ENCODE results near the gene MAP4K3. TPM values are rescaled to one million over a fixed set of nuclear protein-coding genes. Genes with fewer than 3 reads are reported as not detected.

The MAP4K3 gene
- total RNA-seq = 93.0 TPM

GRCh38 chr2:39436592-39437521, at the start of gene MAP4K3:
Gene MAP4K3, minus strand, starts transcription at chr2:39437285. Its CDS starts 298 bp downstream, at chr2:39436987.

DNA sequence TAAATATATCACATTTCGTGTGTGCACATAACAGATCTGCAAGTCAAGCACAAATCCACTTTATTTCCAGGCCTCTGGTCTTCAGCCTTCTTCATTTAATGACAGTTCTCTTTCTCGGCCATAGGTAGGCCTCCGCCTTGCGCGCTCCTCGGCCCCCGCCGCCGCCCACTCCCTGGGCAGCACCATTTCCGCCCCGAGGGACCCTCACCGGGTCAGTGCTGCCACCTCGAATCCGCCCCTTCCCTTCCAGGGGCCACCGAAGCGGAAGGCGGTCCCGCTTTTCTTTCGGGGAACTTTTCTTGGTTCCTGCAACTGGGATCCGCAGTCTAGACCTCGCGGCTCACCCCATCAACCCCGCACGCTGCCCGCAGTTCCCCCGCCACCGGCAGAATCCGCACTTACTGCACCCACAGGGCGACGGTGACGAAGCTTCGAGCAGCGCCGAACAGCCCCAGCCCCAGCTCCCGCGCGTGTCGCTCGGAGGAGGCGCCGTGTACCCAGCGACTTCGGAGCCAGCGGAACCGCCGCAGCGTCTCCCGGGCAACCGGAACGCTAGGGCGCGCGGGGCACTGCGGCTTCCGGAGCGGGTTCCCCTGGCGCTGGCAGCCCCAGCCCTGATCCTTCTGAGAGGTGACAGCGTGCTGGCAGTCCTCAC, 193.5 kb downstream of the MAP4K3 start, which contains the start of gene CDKL4:
TSS of gene CDKL4 (minus strand) at position 502 of the 655 bp plus-strand sequence.

Small RNA genes within 50 kb of the gene (small RNA-seq; reads per million reads assigned to genes)
- gene RF00272 = not detected

Other genes with a start within 250 kb of the MAP4K3 start
- gene CDKL4, start 193.3 kb downstream of the MAP4K3 start, total RNA-seq = 13.4 TPM
- gene TMEM178A, start 228.6 kb upstream of the MAP4K3 start, total RNA-seq = 24.2 TPM

All from diencephalon (tissue), 1 donor.